H9 (cell line): ENCODE measurements around the gene MAML3. TPM values are rescaled to one million over a fixed set of nuclear protein-coding genes. Genes with fewer than 3 reads are reported as not detected.

Source experiments
- DNase-seq: peaks from one replicate; pipeline ENCODE4 v3.0.0-alpha.2; 2017
- H2AFZ ChIP-seq: one replicate; pipeline ENCODE4 v1.6.1; 2013; ENCODE audit warnings: mild to moderate bottlenecking, low read length, control low read depth, moderate library complexity
- H2AK5ac ChIP-seq: 2 replicates; pipeline ENCODE4 v1.6.1; 2013; ENCODE audit warnings: low read length, control low read depth, mixed read lengths; ENCODE audit not compliant: insufficient read length
- H2BK120ac ChIP-seq: one replicate; pipeline ENCODE4 v1.6.1; 2013; ENCODE audit warnings: low read depth, mild to moderate bottlenecking, low read length, control low read depth, inconsistent platforms; ENCODE audit not compliant: poor library complexity, severe bottlenecking
- H2BK12ac ChIP-seq: 2 replicates; pipeline ENCODE4 v1.6.1; 2013; ENCODE audit warnings: low read length, control low read depth, mixed read lengths, low read depth; ENCODE audit not compliant: insufficient read length
- H2BK15ac ChIP-seq: 2 replicates; pipeline ENCODE4 v1.6.1; 2013; ENCODE audit warnings: low read depth, low read length, control low read depth
- H2BK20ac ChIP-seq: one replicate; pipeline ENCODE4 v1.6.1; 2013; ENCODE audit warnings: low read depth, mild to moderate bottlenecking, low read length, control low read depth, inconsistent platforms; ENCODE audit not compliant: poor library complexity, severe bottlenecking
- H2BK5ac ChIP-seq: 2 replicates; pipeline ENCODE4 v1.6.1; 2013; ENCODE audit warnings: low read length, control low read depth, mixed read lengths; ENCODE audit not compliant: insufficient read length
- H3K14ac ChIP-seq: 2 replicates; pipeline ENCODE4 v1.6.1; 2013; ENCODE audit warnings: low read length, control low read depth; ENCODE audit not compliant: insufficient read depth
- H3K18ac ChIP-seq: 2 replicates; pipeline ENCODE4 v1.6.1; 2013; ENCODE audit warnings: low read depth, mild to moderate bottlenecking, mixed read lengths, low read length, control low read depth; ENCODE audit not compliant: insufficient read length
- H3K23ac ChIP-seq: 2 replicates; pipeline ENCODE4 v1.6.1; 2013; ENCODE audit warnings: low read length, control low read depth, mixed read lengths, low read depth; ENCODE audit not compliant: insufficient read length
- H3K23me2 ChIP-seq: 2 replicates; pipeline ENCODE4 v1.6.1; 2013; ENCODE audit warnings: low read depth, mild to moderate bottlenecking, mixed read lengths, low read length, control low read depth; ENCODE audit not compliant: insufficient read length, poor library complexity, severe bottlenecking
- H3K27ac ChIP-seq: 2 replicates; pipeline ENCODE4 v1.5.1; 2013; ENCODE audit warnings: low read length, control low read depth, mixed read lengths, low read depth; ENCODE audit not compliant: insufficient read length
- H3K27me3 ChIP-seq: 2 replicates; pipeline ENCODE4 v1.6.1; 2013; ENCODE audit warnings: low read length, control low read depth, inconsistent platforms; ENCODE audit not compliant: insufficient read depth
- H3K4ac ChIP-seq: 2 replicates; pipeline ENCODE4 v1.6.1; 2013; ENCODE audit warnings: low read depth, mild to moderate bottlenecking, control low read depth, inconsistent platforms, low read length, moderate library complexity
- H3K4me1 ChIP-seq: 2 replicates; pipeline ENCODE4 v1.6.1; 2013; ENCODE audit warnings: low read length, control low read depth, inconsistent platforms; ENCODE audit not compliant: insufficient read depth
- H3K4me2 ChIP-seq: 2 replicates; pipeline ENCODE4 v1.6.1; 2013; ENCODE audit warnings: low read length, control low read depth, mixed read lengths; ENCODE audit not compliant: insufficient read length, insufficient read depth
- H3K56ac ChIP-seq: 2 replicates; pipeline ENCODE4 v1.6.1; 2013; ENCODE audit warnings: low read depth, mild to moderate bottlenecking, mixed read lengths, low read length, control low read depth; ENCODE audit not compliant: insufficient read length
- H3K79me1 ChIP-seq: 2 replicates; pipeline ENCODE4 v1.6.1; 2013; ENCODE audit warnings: low read depth, mild to moderate bottlenecking, moderate library complexity, low read length, control low read depth, inconsistent platforms; ENCODE audit not compliant: insufficient read depth, poor library complexity, severe bottlenecking
- H3K79me2 ChIP-seq: 2 replicates; pipeline ENCODE4 v1.6.1; 2013; ENCODE audit warnings: low read length, control low read depth, inconsistent platforms; ENCODE audit not compliant: insufficient read depth
- H3K9ac ChIP-seq: 2 replicates; pipeline ENCODE4 v1.6.1; 2013; ENCODE audit warnings: low read length, control low read depth, mixed read lengths; ENCODE audit not compliant: insufficient read length; ENCODE audit errors: extremely low read depth
- H3K9me3 ChIP-seq: one replicate; pipeline ENCODE4 v1.6.1; 2013; ENCODE audit warnings: low read depth, low read length, inconsistent platforms; ENCODE audit not compliant: control insufficient read depth
- H3T11ph ChIP-seq: one replicate; pipeline ENCODE4 v1.6.1; 2013; ENCODE audit warnings: mild to moderate bottlenecking, low read length, control low read depth, inconsistent platforms
- H4K20me1 ChIP-seq: one replicate; pipeline ENCODE4 v1.6.1; 2013; ENCODE audit not compliant: control insufficient read depth, insufficient read length, insufficient read depth
- H4K5ac ChIP-seq: 2 replicates; pipeline ENCODE4 v1.6.1; 2013; ENCODE audit warnings: low read depth, mild to moderate bottlenecking, mixed read lengths, low read length, control low read depth; ENCODE audit not compliant: insufficient read length
- H4K8ac ChIP-seq: replicated peaks from 2 replicates; pipeline ENCODE4 v1.6.1; 2013; ENCODE audit warnings: low read length, control low read depth, mixed read lengths, low read depth; ENCODE audit not compliant: insufficient read length
- H4K91ac ChIP-seq: 2 replicates; pipeline ENCODE4 v1.6.1; 2013; ENCODE audit warnings: low read depth, mild to moderate bottlenecking, moderate library complexity, mixed read lengths, low read length, control low read depth; ENCODE audit not compliant: insufficient read length
- H3K27ac Mint-ChIP-seq, 3 experiments: 2 replicates in 2 of 3; 3 replicates in 1 of 3; pipeline ENCODE4 v1.8.0; 2020 to 2021; ENCODE audit warnings: mixed read lengths in 3 of 3, mild to moderate bottlenecking in 1 of 3, moderate library complexity in 1 of 3
- H3K27me3 Mint-ChIP-seq: 2 replicates; pipeline ENCODE4 v1.8.0; 2021; ENCODE audit warnings: low read depth, mild to moderate bottlenecking, moderate library complexity, mixed read lengths
- H3K36me3 Mint-ChIP-seq, 3 experiments: 2 replicates in 2 of 3; 3 replicates in 1 of 3; pipeline ENCODE4 v1.8.0; 2020 to 2021; ENCODE audit warnings: low read depth in 3 of 3, mixed read lengths in 3 of 3; ENCODE audit not compliant: insufficient read depth in 1 of 3
- H3K4me1 Mint-ChIP-seq, 2 experiments: 2 replicates each; pipeline ENCODE4 v1.8.0; 2020; ENCODE audit warnings: mixed read lengths in 2 of 2
- H3K4me3 Mint-ChIP-seq, 2 experiments: 2 replicates in 1 of 2; 3 replicates in 1 of 2; pipeline ENCODE4 v1.8.0; 2020 to 2021; ENCODE audit warnings: mild to moderate bottlenecking in 2 of 2, mixed read lengths in 2 of 2, moderate library complexity in 1 of 2
- H3K9me3 Mint-ChIP-seq, 2 experiments: 2 replicates in 1 of 2; 3 replicates in 1 of 2; pipeline ENCODE4 v1.8.0; 2020; ENCODE audit warnings: mild to moderate bottlenecking in 2 of 2, mixed read lengths in 2 of 2, moderate library complexity in 1 of 2
- CTCF ChIP-seq: fragments of 200-600 bp; sonication (generic); conservative IDR thresholded peaks from 3 replicates; pipeline ENCODE4 v1.8.0; 2021; ENCODE audit warnings: antibody characterized with exemption, mild to moderate bottlenecking
- WGBS: extraction: QIAGEN DNeasy Blood & Tissue Kit; methylation state at CpG from one replicate; pipeline ENCODE4 v1.1.7; 2013; ENCODE audit warnings: missing lambda C conversion rate, low lambda C conversion rate, mixed read lengths; ENCODE audit not compliant: insufficient read length; ENCODE audit errors: extremely low coverage; 5-methylcytosine and 5-hydroxymethylcytosine counted together
- total RNA-seq: library from RNA; stranded (reverse); gene quantifications from 2 replicates; pipeline ENCODE4 v1.2.1, GENCODE V29; 2021

The MAML3 gene
- total RNA-seq, 1 experiment from 2014 or later, result 3.9 TPM

- H3K27me3 Mint-ChIP-seq, result peaks cover 7% of the 10 kb centered on the region
These were observed 235.4 kb downstream of the MAML3 start for GRCh38 chr4:139918591-139918990.

More at GRCh38 chr4:139918591-139918990, 235.4 kb downstream of the MAML3 start:
- Histone ChIP-seq H2BK12ac (no peak overlapping the region), H2BK5ac (no peak overlapping the region), H4K20me1 (no peaks in the 10 kb centered on the region), H3K18ac (no peak overlapping the region), H3K9me3 (no peaks in the 10 kb centered on the region), H4K8ac (no peak overlapping the region), H2BK15ac (no peak overlapping the region), H4K91ac (no peak overlapping the region), H3K23ac (no peak overlapping the region), H2BK20ac (no peak overlapping the region), H4K5ac (no peak overlapping the region), H3K14ac (no peak overlapping the region), H2AFZ (no peak overlapping the region), H3K27me3 (no peaks in the 10 kb centered on the region), H3K79me2 (no peaks in the 10 kb centered on the region), H3T11ph (no peak overlapping the region), H3K56ac (no peak overlapping the region), H3K27ac (no peak overlapping the region), H3K4ac (no peak overlapping the region), H3K4me1 (peaks cover 5% of the 10 kb centered on the region; the same call in 1 of the 2 replicates), H3K79me1 (no peaks in the 10 kb centered on the region), H3K23me2 (no peaks in the 10 kb centered on the region), H3K4me2 (no peak overlapping the region), H3K9ac (no peak overlapping the region), H2BK120ac (no peak overlapping the region), H2AK5ac (no peak overlapping the region)
- no peak for TF ChIP-seq CTCF
- Mint-ChIP-seq H3K4me1 (peaks cover 43 to 50% of the 10 kb centered on the region in 2 experiments), H3K4me3 (no peak overlapping the region), H3K9me3 (no peaks in the 10 kb centered on the region), H3K36me3 (no peaks in the 10 kb centered on the region), H3K27ac (no peak overlapping the region; a peak in 1 of 7 replicates)
- no peak for DNase-seq
- WGBS, result no CpG with 5 or more reads among the region's 7 CpGs
